ACHN (cell line): ENCODE measurements around the gene ZNF783.
"Not testable (repeated sequence)": the region's sequence is repeated elsewhere in the genome, so short reads cannot be mapped to it uniquely, and the experiment has no call there.

Experiments
- DNase-seq: peaks from one replicate; pipeline ENCODE4 v3.0.0-alpha.2; 2015
- in situ Hi-C: cut with HindIII; loops from 2 replicates; pipeline ENCODE4 v1.10.0; 2017; ENCODE audit warnings: low sequenced_read_pairs, low pct_ligation_motif_present, low pct_unique_long_range_greater_than_20kb

The ZNF783 gene

DNA sequence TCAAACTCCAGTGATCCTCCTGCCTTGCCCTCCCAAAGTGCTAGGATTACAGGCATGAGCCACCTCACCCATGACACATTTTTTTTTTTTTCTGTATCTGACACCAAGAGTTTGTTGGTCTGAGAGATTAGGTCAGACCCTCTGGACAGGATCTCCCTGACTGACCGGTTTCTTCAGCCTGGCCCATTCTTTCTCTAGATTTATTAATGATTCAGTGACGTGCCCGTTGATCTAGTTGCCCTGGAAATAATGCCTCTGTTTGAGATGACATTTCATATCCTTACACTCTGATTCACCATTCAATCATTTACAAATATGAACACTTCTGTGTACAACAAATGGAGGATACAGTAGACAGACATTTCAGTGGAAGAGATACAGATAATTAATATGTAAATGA lies 23.9 kb upstream of the ZNF783 start:
- DNase-seq: peak; percentile 86
- in situ Hi-C loops: no loop called here

DNA sequence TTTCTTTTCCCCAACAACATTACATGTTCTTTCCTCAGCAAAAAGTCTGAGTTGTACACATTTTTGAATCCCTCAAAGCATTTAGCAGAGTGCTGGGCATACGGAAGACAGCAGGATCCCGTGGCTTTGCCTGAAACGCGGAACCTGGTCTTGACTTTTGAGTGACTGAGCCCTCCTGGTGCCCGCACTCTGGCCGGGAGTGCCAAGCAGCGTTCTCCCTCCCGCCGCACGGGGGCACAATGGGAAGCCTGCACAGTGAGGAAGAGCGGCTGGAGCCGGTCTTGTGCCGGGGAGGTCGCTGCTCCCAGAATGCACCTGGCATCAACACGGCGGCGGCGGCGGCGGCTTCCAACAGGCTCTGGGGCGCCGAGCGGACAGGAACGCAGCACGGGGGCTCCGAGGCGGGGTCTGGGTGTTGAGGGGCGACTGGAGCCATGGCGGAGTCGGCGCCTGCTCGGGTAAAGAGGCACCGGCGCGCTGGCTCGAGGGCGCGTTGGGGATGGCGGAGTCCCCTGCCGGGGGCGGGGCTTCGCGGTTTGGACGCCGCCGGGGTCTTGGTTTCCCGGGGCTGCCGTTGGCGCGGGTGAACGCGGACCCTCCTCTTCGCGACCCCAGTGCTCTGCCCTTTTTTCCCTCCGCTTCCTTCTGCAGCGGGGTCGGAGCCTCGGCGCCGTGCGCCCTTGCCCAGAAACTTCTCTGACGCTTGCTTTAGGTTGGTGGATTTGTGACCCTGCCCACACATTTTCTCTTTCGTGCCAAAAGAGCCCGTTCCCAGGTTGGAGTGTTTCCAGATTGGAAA lies 22.5 kb upstream of the ZNF783 start, which contains the start of gene ZNF212:
Gene ZNF212, plus strand, starts transcription at position 307 of the 799 bp plus-strand sequence. Its CDS starts 128 bp downstream, at position 435.
- in situ Hi-C loops: no loop called here
- peak; percentile 98 for DNase-seq

DNA sequence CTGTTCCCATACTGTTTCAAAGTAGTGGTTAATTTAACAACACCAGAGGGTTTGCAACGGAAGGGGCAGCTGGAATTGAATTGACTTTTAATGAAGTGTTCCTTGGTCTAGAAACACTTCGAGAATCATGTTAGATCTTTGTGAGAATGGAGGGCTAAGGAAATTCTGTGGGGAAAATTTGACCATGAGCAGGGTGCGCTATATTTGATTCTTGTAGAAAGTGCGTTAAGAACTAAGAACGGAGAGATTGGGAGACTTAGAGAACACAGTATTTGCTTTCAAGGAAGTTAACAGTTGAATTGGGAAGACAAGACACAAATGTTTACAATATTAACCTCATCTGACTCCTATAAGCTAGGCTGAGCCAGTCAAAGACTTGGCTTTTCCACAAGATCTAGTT lies 21.4 kb upstream of the ZNF783 start:
- in situ Hi-C loops: no loop called here
- no peak for DNase-seq

GRCh38 chr7:149241696-149242095 lies 20.3 kb upstream of the ZNF783 start:
- DNase-seq: no peak
- in situ Hi-C loops: no loop called here

DNA sequence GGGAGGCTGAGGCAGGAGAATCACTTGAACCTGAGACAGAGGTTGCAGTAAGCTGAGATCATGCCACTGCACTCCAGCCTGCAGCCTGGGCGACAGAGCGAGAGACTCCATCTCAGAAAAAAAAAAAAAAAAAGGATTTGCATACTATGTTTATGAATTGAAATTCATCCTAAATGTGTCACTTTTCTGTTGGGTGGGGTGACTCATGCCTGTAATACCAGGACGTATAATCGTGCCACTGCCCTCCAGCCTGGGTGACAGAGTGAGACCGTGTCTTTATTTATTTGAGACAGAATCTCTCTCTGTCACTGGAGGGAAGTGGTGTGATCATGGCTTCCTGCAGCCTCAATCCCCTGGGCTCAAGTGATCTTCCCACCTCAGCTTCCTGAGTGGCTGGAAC lies 16.8 kb upstream of the ZNF783 start:
- in situ Hi-C loops: no loop called here
- no peak for DNase-seq

- in situ Hi-C loops: no loop called here
These were observed 16.3 kb upstream of the ZNF783 start for GRCh38 chr7:149245744-149246143.

DNA sequence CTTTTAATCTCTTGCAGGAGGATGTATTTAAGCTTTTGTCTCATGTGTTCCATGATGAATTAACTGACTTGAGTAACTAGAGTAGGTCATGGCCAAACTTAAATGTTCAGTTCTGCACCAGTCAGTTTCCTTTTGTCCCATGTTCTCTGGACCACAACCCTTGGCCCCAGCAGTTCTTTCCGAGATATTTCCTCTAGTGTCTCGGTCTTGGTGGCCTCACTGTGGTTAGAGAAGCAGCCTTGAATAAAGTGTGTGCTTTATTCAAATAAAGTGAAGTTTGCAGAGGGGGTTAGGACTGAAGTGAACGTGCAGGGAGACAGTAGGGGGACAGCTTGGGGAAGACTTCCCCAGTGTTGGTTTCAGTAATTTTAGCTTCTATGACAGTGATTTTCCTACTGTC lies 13.2 kb upstream of the ZNF783 start:
- no peak for DNase-seq
- in situ Hi-C loops: no loop called here

More at GRCh38 chr7:149245744-149246143, 16.3 kb upstream of the ZNF783 start:
- no peak for DNase-seq

DNA sequence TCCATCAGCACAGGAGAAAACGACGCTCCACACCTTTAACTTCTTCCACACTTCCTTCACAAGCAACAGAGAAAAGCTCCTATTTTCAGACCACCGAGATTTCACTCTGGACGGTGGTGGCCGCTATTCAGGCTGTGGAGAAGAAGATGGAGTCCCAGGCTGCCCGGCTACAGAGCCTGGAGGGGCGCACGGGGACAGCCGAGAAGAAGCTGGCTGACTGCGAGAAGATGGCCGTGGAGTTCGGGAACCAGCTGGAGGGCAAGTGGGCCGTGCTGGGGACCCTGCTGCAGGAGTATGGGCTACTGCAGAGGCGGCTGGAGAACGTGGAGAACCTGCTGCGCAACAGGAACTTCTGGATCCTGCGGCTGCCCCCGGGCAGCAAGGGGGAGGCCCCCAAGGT lies 11.8 kb upstream of the ZNF783 start:
- DNase-seq, in situ Hi-C loops: not testable (repeated sequence)

GRCh38 chr7:149251518-149251917 lies 10.5 kb upstream of the ZNF783 start:
- DNase-seq, in situ Hi-C loops: not testable (repeated sequence)

DNA sequence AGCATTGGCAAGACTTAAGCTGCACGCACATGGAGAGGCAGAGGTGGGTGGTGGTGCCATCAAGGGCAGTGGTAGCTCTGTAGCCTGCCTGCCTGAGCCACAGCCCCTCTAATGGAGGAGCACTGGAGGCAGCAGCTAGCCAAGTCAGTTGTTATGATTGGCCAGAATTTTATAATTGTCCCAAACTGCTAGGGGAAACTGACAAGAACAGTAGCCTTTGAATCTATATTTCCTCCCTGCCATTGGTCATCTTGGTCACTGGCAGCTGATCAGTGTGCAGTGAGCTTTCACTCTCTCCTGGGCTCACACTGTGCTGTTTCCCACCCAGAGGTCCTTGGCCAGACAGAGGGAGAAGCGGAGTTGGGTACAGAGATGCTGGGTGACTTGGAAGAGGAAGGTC lies 9.6 kb upstream of the ZNF783 start:
- DNase-seq: no peak
- in situ Hi-C loops: no loop called here

DNA sequence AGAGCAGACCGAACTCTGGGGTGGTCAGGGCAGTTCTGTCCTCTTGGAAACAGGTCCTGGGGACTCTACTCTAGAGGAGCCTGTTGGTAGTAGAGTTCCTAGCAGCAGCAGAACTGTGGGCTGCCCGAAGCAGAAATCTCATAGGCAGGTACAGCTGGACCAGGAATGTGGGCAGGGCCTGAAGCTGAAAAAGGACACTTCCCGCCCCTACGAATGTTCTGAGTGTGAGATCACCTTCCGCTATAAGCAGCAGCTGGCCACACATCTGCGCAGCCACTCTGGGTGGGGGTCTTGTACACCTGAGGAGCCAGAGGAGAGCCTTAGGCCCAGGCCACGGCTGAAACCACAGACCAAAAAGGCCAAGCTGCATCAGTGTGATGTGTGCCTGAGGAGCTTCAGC lies 8.3 kb upstream of the ZNF783 start:
- DNase-seq: no peak
- in situ Hi-C loops: no loop called here

- DNase-seq: no peak
- in situ Hi-C loops: no loop called here
These were observed 7.7 kb upstream of the ZNF783 start for GRCh38 chr7:149254181-149254858.

DNA sequence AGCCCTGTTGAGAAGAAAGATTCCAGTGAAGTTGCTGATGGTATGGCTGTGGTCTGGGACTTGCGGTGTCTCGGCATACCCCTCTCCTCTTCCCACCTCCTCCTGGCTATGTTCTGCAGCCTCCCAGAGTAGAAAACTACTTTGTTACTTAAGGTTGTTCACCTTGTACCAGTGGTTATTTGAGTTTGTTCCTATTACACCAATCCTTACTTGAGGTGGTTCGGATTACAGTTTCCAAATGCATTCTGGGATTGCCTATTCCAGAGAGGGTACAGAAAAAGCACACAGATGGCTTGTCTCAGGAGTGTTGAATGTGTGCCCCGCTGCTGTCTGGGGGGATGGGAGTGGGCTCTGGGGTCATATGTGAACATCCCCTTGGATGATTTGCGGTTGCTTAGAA lies 6.8 kb upstream of the ZNF783 start:
- in situ Hi-C loops: no loop called here
- DNase-seq: no peak

DNA sequence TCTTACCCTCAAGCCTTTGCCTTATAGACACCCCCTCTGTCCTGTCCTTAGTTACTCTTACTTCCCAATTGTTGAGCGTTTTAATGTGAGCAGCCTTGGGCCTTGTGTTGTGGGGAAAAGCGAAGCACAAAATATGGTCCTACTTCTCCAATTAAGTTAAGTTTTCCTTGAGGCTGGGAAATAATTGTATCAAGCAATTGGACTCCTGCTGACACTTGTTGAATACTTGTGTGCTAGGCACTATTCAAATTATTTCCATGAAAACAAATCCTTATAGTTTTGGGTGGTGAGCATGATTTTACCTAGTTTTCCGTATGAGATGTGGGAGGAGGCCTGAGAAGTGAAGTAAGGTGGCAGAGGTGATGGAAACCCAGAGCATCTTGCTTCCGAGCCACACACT lies 5.4 kb upstream of the ZNF783 start:
- in situ Hi-C loops: no loop called here
- no peak for DNase-seq

- no peak for DNase-seq
- in situ Hi-C loops: no loop called here
These were observed 4.8 kb upstream of the ZNF783 start for GRCh38 chr7:149257146-149257545.

DNA sequence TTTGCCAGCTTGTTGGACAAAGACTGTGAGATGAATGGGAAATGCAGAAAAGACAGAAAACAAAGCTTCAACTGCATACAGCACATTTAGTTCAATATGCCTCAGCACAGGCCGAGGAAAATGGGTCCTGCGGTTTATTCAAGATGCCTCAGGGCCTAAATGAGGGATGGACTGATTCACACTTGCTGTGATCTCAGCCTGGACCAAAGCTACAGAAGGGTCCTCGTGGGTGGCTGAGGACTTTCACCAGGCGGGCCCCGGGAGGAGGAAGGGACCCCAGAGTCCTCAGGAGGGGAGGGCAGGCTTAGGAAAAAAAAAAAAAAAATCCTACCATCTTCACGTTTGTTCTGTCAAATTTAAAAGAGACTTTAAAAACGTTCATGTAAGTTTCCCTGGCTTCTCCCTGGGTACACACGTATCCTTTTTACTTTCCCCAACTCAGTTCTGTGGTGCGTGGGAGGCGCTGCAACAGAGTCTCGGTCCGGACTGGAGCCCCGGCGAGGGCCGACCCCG lies 624 bp upstream of the ZNF783 start:
- DNase-seq: peak; percentile 20
- in situ Hi-C loops: no loop called here

DNA sequence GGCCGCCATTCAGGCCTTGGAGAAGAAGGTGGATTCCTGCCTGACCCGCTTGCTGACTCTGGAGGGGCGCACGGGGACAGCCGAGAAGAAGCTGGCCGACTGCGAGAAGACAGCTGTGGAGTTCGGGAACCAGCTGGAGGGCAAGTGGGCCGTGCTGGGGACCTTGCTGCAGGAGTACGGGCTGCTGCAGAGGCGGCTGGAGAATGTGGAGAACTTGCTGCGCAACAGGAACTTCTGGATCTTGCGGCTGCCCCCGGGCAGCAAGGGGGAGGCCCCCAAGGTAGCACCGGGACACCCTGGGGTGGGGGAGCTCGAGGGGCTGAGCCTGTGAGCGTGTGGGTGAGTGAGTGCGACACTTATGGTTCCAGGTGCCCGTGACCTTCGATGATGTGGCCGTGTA lies 4.5 kb downstream of the ZNF783 start:
- in situ Hi-C loops: no loop called here

GRCh38 chr7:149267733-149268132 lies 5.7 kb downstream of the ZNF783 start:
- in situ Hi-C loops: no loop called here
- DNase-seq: no peak

More for the DNA sequence above, 4.5 kb downstream of the ZNF783 start:
- no peak for DNase-seq

DNA sequence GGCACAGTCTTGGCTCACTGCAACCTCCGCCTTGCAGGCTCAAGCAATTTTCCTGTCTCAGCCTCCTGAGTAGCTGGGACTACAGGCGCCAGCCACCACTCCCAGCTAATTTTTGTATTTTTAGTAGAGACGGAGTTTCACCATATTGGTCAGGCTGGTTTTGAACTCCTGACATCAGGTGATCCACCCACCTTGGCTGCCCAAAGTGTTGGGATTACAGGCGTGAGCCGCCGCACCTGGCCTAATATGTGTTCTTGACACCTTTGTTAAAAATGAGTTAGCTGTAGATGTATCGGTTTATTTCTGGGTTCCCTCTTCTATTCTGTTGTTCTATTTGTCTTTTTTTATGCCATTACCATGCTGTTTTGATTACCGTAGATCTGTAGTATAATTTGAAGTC lies 12.4 kb downstream of the ZNF783 start:
- DNase-seq, in situ Hi-C loops: not testable (repeated sequence)

- in situ Hi-C loops: no loop called here
- no peak for DNase-seq
These were observed 15.9 kb downstream of the ZNF783 start for GRCh38 chr7:149277871-149278270.
